ENCODE results near the gene RUFY3. TPM values are rescaled to one million over a fixed set of nuclear protein-coding genes. Genes with fewer than 3 reads are reported as not detected.

RUFY3 gene
- total and polyA plus RNA-seq, 9 of the 15 experiments (the other 6 are each of a cell fraction or from before 2014, with no cell fraction given) = 4.2 to 31.1 (median 21.5) TPM

- TF ChIP-seq MCM5 (IDR thresholded peaks at IDR 0.05; ENCODE audit: low read depth) = no peak
- no peak for TF ChIP-seq SLC30A9 (CRISPR knock-in tag; IDR thresholded peaks at IDR 0.05)
- no peak for TF ChIP-seq ZNF232 (CRISPR knock-in tag; IDR thresholded peaks at IDR 0.05)
These were observed 17.4 kb upstream of the RUFY3 start (continued) for GRCh38 chr4:70704215-70704930.

- Histone ChIP-seq H3K9me1 (ENCODE audit: control insufficient read depth, insufficient read depth, low read length) (no peaks in the 10 kb centered on the region), H3K79me2 (ENCODE audit: control insufficient read depth, insufficient read depth, low read length) (peaks cover 29% of the 10 kb centered on the region), H3K9ac (ENCODE audit: insufficient read depth in 1 of 2, low read depth in 2 of 2, low read length in 2 of 2) (peak overlapping the region; percentile 79 to 94; a peak in 3 of 4 replicates), H3K36me3 (ENCODE audit: control insufficient read depth, insufficient read depth, low read length) (no peaks in the 10 kb centered on the region), H3K27me3 (ENCODE audit: control insufficient read depth in 2 of 2, insufficient read depth in 2 of 2, low read length in 2 of 2) (no peaks in the 10 kb centered on the region), H2AFZ (ENCODE audit: low read depth, low read length) (peak overlapping the region; percentile 98), H3K4me3 (peak overlapping the region; percentile 79), H3K4me2 (ENCODE audit: insufficient read depth, low read length) (peak overlapping the region; percentile 81; the same call in 1 of the 2 replicates), H4K20me1 (replicated peaks; ENCODE audit: control insufficient read depth, insufficient read depth, low read length) (no peaks in the 10 kb centered on the region), H3K27ac (ENCODE audit: extremely low read depth, low read depth, low read length) (peak overlapping the region; percentile 85), H3K9me3 (replicated peaks; ENCODE audit: control insufficient read depth, insufficient read depth, low read depth, low read length) (no peaks in the 10 kb centered on the region), H3K4me1 (replicated peaks in 1 of 2; ENCODE audit: control insufficient read depth in 2 of 2, insufficient read depth in 2 of 2, low read length in 2 of 2) (peaks cover 15% of the 10 kb centered on the region in 2 experiments; a peak in 4 of 5 replicates)
- DNase-seq (ENCODE audit: extremely low read depth in 1 of 4, low spot score in 3 of 4) (peak in 3 of 4 experiments; percentile 37 to 51 (median 47)), FAIRE-seq (no peak), ATAC-seq (peak; percentile 48)
- CTCF ChIA-PET (ENCODE audit: low intra/inter-chr PET ratio) = interaction anchor here (0.7 kb wide), 1 partner anchor 10 kb away, joined by 3 read pairs; no protein-coding TSS in a partner anchor
- POLR2A ChIA-PET = interaction anchor here (0.6 to 3.5 kb wide), 7 partner anchors 8 to 1314 kb away, joined by 3 to 17 read pairs (median 10); partner anchors contain the start of gene UTP3
- intact Hi-C loops (cut with micrococcal nuclease) (loop anchor here (1.0 to 10.0 kb wide), 6 partner anchors 17 to 290 kb away; partner anchors contain the start of genes DCK, GRSF1, MOB1B and UTP3), in situ Hi-C loops (cut with MboI) (no loop called here)
- WGBS (ENCODE audit: insufficient coverage, low coverage, missing lambda C conversion rate) = 0% methylated on average over 4 of the region's 39 CpGs
- BruUV-seq (replicated peaks) = no TSS peak
- TF ChIP-seq CLOCK (CRISPR knock-in tag; IDR thresholded peaks at IDR 0.05; ENCODE audit: borderline replicate concordance) = no peak
- no peak for TF ChIP-seq CCAR2 (IDR thresholded peaks at IDR 0.05; ENCODE audit: low read depth, low read length)
- no peak for TF ChIP-seq THAP12 (CRISPR knock-in tag; IDR thresholded peaks at IDR 0.05)
- TF ChIP-seq TAF7 (tag; IDR thresholded peaks at IDR 0.05) = no peak
- no peak for TF ChIP-seq PHF20 (IDR thresholded peaks at IDR 0.05; ENCODE audit: partially characterized antibody)
- TF ChIP-seq GTF2A2 (tag; IDR thresholded peaks at IDR 0.05) = no peak
- no peak for TF ChIP-seq SAFB (IDR thresholded peaks at IDR 0.05; ENCODE audit: borderline replicate concordance, low read depth, low read length)
- TF ChIP-seq RFX5 (IDR thresholded peaks at IDR 0.05; ENCODE audit: low read depth, low read length) = no peak
- TF ChIP-seq GATAD2A (IDR thresholded peaks at IDR 0.05) = no peak
- peak; percentile 51; the same call in 1 of the 2 replicates for TF ChIP-seq ERF (CRISPR knock-in tag; IDR thresholded peaks at IDR 0.05)
- peak; percentile 53; the same call in 1 of the 2 replicates for TF ChIP-seq PHF8 (IDR thresholded peaks at IDR 0.05; ENCODE audit: borderline replicate concordance, low read length)
- TF ChIP-seq ZC3H4 (CRISPR knock-in tag; IDR thresholded peaks at IDR 0.05; ENCODE audit: borderline replicate concordance) = no peak
- no peak for TF ChIP-seq POLR2B (IDR thresholded peaks at IDR 0.05; ENCODE audit: low read depth, partially characterized antibody)
- no peak for TF ChIP-seq STAT5B (CRISPR knock-in tag; IDR thresholded peaks at IDR 0.05)
These were observed 16.9 kb upstream of the RUFY3 start for GRCh38 chr4:70704931-70705182.

All from K562 (cell line).